Measurements from ENCODE around the gene CTTNBP2NL.
"Not testable (repeated sequence)": the region's sequence is repeated elsewhere in the genome, so short reads cannot be mapped to it uniquely, and the experiment has no call there.

The CTTNBP2NL gene

DNA sequence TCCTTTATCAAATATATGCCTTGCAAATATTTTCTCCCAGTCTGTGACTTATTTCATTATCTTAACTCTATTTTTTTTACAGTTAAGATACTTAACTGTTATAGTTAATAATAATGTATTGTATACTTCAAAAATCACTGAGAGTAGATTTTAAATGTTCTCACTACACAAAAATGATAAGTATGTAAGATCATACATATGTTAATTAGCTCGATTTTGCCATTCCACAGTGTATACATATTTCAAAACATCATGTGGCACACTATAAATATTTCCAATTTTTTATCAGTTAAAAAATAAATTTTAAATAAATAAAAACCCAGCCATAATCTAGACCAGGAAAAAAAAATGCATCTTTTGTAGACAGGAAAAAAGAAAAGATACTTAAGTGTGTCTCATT lies 27.2 kb downstream of the CTTNBP2NL start:
- DNase-seq (ENCODE audit: low read depth, low spot score), result no peak

DNA sequence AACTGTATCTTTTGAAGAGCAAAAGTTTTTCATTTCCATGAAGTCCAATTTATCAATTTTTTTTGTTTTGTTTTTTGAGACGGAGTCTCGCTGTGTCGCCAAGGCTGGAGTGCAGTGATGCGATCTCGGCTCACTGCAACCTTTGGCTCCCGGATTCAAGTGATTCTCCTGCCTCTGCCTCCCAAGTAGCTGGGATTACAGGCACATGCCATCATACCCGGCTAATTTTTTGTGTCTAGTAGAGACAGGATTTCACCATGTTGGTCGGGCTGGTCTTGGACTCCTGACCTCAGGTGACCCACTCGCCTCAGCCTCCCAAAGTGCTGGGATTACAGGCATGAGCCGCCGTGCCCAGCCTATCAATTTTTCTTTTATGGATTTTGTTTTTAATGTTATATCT lies 27.7 kb downstream of the CTTNBP2NL start:
- DNase-seq (ENCODE audit: low read depth, low spot score), result not testable (repeated sequence)

DNA sequence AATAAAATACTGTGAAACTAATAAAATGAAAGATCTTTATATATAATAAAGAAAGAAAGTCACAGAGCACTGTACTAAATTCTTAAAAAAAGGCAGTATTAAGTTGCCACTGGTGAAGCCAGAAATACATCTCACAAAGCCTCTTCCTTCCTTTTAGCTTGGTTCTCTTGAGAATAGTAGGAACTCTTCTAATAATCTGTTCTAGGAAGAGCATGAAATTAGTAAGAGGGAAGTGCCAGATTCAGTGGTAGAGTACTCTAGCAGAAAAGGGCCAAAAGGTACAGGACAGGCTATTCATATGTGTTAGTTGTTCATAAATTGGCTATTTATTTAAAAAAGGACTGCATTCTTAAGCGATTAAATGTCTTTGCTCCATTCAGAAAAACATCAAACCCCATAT lies 33.7 kb downstream of the CTTNBP2NL start:
- no peak for DNase-seq (ENCODE audit: low read depth, low spot score)

DNA sequence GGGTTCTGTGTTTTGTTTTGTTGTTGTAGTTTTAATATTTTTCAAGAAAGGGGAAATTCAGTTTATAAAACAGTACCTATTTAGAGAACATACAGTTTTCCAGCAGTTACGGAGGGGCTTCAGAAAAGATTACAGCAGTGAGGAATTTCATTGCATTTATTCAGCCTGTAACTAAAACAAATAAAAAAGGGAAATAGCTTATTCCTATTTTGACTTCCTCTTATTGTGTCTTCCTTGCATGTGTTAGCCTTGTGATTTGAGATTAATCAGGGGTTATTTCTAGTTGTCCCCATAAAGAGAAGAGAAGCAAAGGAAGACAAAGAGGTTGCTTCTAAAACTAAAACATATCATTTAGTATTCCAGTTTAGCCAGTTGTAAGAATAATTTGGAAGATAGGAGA lies 35.0 kb downstream of the CTTNBP2NL start:
- DNase-seq (ENCODE audit: low read depth, low spot score), result no peak

DNA sequence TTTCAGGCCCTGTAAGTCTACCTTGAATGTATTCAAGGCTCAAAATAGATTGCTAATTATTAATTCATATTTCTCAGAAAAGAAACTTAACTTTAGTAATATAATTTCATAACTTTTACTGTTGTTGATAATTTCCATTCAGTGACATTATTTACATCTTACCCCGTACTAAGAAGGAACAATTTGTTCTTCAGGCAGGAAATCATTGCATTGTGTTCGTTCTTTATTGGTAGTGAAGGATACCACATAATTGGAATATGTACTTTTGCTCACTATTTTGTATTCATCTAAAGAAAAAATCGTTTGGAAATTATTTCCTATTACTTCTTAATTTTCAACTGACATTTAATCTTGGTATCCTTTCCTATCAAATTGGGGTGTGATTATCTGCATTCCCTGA lies 39.4 kb downstream of the CTTNBP2NL start:
- no peak for DNase-seq (ENCODE audit: low read depth, low spot score)

DNA sequence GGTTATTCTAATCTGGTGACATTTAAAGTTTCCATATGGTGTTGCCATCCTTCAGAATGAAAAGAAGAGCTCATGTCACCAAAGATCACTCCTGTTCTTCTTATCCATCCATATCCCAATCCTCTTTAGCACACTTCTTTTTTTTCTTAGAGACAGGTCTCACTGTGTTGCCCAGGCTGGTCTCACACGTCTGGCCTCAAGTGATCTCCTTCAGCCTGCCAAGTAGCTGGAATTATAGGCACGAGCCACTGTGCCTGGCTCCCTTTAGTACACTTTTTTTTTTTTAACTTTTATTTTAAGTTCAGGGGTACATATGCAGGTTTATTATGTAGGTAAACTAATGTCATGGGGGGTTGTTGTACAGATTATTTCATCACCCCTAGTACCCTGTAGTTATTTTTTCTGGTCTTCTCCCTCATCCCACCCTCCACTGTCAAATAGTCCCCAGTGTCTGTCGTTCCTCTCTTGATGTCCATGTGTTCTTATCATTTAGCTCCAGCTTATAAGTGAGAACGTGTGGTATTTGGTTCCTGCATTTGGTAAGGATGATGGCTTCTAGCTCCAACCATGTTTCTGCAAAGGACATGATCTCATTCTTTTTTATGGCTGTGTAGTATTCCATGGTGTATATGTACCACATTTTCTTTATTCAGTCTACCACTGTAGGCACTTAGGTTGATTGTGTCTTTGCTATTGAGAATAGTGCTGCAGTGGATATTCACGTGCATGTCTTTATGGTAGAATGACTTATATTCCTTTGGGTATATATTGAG lies 40.6 kb downstream of the CTTNBP2NL start:
- DNase-seq (ENCODE audit: low read depth, low spot score), result no peak

DNA sequence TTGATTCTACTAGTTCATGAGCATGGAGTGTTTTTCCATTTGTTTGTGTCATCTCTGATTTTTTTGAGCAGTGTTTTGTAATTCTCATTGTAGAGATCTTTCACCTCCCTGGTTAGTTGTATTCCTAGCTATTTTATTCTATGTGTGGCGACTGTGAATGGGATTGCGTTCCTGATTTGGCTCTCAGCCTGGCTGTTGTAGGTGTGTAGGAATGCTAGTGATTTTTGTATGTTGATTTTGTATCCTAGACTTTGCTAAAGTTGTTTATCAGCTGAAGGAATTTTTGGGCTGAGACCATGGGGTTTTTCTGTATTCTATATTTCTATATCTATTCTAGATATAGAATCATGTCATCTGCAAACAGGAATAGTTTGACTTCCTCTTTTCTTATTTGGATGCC lies 42.1 kb downstream of the CTTNBP2NL start:
- DNase-seq (ENCODE audit: low read depth, low spot score), result not testable (repeated sequence)

DNA sequence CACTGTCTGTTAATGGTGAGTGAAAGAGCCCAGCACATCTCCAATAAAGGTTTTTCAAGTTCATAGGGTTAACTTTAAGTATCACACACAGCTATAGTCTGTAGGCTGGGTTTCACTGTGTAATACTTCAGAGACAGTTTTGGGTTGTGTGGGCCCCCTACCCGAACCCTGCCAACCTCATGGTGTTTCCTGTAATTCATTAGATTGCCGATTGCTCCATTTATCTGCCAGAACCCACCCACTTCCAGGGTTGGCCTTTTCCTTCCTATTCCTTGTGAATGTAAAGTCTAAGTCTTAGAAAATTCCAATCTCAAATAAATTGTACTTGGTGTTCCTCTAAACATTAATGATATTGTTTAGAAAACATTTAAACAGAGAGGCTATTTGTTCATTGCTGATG lies 43.6 kb downstream of the CTTNBP2NL start:
- no peak for DNase-seq (ENCODE audit: low read depth, low spot score)

DNA sequence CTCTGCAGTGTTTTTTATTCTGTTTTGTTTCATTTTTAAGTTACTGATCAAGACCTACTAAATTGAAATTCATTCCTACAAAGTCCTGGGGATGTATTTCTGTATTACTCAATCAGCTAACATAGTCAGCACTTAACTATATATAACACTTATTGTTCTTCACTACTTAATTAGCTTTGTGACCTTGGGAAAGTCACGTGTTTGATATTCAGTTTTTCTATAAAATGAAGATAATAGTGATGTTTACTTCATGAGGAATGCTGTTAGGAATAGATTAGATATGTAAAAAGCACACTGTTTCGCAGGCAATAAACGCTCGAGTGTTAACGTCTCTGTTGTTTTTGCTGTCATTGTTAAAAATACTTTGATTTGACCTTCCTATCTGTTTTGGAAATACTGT lies 44.6 kb downstream of the CTTNBP2NL start:
- no peak for DNase-seq (ENCODE audit: low read depth, low spot score)

DNA sequence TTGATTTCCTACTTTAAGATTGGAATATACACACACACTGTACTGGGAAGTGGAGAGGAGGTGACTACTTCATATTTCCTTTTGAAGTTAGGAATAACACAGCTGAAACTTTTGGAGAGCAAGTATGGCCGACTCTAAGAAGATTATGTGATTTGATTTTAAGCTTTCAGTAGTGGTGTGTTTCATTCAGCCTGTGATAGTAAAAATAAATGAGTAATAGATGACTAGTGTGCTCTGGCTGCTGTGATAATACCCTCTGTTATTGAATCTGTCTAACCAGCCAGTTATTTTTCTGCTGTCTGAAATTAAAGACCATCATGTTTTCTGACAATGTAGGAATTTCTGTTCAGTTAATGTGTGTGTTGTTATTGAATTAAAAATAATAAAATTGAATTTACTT lies 48.3 kb downstream of the CTTNBP2NL start:
- no peak for DNase-seq (ENCODE audit: low read depth, low spot score)

DNA sequence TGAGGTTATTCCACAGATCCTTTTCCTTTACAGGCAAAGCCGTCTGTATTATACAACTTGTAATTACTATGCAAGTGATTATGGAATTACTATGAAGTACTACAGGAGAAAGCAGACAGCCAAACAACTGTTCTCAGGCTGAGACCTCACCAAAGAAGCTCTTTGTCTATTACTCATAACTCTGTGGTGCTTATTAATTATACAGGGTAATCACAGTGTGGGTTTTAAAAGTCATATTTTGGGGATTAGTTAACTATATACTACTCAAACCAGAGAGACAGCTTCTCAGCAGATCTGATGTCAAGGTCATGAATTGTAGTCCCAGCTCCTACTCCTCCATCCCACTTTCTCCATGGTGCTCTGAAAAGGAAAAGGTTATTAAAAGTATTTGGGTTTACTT lies 49.6 kb downstream of the CTTNBP2NL start:
- no peak for DNase-seq (ENCODE audit: low read depth, low spot score)

DNA sequence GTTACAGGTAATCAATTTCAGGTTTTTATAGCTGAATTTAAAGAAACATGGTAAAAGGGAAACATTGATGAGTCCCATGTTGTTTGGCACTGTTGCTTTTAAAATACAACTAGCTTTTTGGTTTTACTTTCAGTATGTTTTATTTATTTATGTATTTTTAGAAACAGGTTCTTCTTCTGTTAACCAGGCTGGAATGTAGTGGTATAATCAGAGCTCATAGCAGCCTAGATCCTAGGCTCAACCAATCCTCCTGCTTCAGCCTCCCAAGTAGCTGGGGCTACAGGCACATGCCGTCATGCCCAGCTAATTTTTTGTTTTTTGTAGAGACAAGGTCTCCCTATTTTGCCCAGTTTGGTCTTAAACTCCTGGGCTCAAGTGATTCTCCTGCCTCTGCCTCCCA lies 50.4 kb downstream of the CTTNBP2NL start:
- no peak for DNase-seq (ENCODE audit: low read depth, low spot score)

DNA sequence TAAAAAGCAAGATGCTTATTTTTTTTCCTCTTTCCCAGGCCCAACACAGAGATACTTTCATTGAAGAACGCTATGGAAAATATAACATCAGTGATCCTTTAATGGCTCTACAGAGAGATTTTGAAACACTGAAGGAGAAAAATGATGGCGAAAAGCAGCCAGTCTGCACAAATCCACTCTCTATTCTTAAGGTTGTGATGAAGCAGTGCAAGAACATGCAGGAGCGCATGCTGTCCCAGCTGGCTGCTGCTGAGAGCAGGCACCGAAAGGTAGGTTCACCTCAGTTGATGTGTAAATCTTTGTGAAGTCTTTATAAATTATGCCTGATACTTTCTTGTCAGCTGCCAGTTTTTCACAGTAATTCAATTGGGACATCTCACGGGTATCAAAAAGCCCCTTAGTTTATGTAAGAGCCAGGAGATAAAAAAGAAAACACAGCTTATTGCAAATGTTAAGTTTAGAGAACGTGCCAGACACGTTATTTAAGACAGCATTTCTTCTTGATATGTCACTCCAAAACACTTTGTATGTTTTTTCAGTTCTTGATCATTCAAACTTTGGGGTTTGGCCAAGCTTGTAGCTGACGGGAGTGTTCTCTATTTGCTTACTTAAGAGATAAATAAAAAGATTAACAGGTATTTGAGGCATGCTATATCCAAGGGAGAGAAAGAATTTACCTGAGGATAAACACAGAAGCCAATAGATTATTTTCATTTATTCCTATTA lies 53.1 kb downstream of the CTTNBP2NL start:
- DNase-seq (ENCODE audit: low read depth, low spot score), result no peak

DNA sequence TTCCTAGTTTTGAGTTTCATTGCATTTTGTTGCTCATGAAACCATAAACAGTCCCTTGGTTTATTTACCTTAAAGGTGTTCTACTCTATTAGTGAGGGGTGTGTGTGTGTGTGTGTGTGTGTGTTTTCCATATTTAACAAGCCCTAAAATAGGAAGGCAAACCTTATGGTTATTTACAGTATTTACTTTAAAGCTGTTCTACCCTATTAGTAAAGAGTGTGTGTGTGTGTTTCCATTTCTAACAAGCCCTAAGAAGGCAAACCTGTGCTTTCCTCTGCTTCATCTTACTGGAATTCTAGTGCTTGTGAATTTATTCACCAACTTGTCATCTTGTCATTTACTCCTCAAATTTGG lies 53.6 kb downstream of the CTTNBP2NL start:
- DNase-seq (ENCODE audit: low read depth, low spot score), result no peak

DNA sequence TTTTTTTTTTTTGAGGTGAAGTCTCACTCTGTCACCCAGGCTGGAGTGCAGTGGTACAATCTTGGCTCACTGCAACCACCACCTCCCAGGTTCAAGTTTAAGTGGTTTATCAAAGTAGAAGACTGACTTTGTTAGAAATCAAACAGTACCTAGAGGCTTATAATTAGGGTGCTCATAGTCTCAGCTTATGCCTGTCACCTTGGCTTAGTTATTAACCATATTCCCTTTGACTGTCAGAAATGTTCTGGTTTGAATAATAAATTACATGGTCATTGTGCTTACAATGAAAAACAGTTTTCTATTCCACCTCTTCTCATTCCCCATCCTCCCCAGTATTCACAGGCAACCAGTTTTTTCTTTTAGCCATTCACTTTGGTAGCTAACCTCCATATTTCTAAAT lies 54.8 kb downstream of the CTTNBP2NL start:
- DNase-seq (ENCODE audit: low read depth, low spot score), result no peak

DNA sequence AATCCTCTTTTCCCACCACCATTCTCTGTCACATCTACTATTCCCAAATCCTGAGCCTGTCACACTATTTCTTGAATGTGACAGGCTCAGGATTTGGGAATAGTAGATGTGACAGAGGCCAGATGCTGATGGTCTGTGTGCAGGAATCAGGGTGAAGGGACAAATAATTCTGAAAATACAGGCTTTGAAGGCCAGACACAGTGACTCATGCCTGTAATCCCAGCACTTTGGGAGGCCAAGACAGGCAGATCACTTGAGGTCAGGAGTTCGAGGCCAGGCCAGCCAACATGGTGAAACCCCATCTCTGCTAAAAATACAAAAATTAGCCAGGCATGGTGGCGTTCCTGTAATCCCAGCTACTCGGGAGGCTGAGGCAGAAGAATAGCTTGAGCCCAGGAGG lies 55.3 kb downstream of the CTTNBP2NL start:
- not testable (repeated sequence) for DNase-seq (ENCODE audit: low read depth, low spot score)

DNA sequence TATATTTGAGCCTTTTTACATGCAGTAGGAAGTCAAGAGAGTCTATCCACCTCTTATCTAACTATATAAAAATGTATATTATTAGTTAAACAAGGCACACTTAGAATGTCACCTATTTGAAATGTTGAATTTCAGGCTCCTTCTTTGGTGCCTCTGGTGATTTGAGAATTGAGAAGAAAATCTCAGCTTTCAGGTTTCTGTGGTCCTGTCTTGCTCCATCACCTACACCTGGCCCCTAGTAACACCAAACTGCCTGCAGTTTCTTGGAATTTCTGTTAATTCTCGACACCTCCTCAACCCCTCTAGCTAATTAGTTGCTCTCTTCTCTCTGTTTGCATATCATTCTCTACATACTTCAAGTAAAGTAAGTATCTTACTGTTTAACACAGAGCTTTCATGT lies 57.9 kb downstream of the CTTNBP2NL start:
- DNase-seq (ENCODE audit: low read depth, low spot score), result no peak

DNA sequence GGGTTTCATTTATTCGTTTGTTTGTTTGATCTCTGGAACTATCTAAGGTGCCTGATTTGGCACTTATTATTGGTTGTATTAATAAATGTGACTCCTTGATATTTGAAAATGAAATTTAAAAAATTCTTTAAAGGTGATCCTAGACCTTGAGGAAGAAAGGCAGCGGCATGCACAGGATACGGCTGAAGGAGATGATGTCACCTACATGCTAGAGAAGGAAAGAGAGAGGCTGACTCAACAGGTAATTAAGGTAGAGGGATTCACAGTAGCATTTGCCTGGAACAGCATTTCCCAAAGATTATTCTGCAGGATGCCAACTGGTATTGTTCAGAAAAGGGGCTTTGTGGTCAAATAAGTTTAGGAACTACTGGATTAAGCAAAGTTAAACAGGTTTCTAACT lies 58.3 kb downstream of the CTTNBP2NL start:
- no peak for DNase-seq (ENCODE audit: low read depth, low spot score)

DNA sequence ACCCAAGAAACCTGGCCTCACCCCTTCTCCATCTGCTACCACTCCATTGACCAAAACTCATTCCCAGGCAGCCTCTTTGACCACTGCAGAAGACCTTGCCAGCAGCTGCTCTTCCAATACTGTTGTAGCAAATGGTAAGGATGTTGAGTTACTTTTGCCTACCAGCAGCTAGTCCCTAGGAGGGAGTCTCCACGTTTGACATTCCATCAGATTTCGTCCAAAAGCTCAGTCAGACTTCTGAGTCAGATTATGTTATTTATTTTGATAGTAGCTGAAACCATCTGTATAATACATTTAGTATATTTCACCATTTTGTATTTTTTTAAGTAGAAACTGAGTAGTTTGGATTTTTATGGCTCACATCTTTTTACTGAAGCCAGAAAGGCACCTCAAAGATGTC lies 61.2 kb downstream of the CTTNBP2NL start:
- DNase-seq (ENCODE audit: low read depth, low spot score), result no peak

DNA sequence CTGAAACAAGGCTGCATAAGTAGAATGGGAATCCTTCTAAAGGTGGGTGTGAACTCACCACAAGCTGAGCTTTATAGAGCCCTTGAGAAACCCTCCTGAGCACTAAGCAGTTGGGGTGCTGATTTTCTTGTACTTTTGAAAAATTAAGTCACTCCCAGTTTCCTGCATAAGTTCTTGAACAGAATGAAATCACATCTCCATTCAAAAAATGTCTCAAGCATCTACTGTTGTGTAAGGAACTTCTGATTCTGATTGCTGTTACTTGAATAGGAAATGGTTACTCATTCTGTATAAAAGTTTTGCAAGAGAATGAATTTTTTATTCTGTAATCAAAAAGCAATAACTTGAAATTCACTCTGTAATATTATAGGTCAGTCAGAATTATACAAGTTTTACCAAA lies 61.9 kb downstream of the CTTNBP2NL start:
- DNase-seq (ENCODE audit: low read depth, low spot score), result no peak

DNA sequence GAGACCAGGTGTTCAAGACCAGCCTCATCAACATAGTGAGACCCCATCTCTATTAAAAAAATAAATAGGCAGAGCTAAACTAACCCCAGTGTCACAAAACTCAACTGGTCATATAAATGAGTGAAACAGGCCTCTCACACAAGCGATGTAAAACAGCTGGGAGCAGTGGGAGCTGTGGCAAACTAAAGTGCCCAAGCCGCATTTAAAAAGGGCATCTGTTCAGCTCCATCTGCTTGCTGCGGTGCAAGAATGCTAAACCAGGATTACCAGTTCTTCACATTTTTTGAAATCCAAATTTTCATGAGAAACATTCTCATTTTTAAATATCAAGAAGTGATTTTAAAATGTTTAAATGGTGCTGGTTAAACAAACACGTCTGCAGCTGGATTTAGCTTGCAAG lies 62.7 kb downstream of the CTTNBP2NL start:
- no peak for DNase-seq (ENCODE audit: low read depth, low spot score)

DNA sequence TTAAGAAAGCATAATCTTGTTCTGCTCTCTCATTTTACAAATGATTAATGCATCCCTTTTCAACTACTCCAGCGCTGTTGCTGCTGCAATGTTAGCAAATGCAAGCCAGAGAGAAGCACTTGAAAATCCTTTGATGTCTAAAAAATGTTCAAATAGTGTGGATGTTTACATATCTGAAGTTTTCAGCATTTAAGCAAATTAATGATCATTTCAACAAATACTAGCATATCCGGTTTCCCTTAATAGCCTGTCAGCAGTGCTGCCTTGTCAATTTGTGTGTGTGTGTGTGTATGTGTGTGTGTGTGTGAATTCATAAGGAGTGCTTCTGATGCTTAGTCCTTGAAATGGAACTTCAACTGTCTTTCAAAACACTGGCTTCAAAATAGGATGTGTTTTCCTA lies 64.6 kb downstream of the CTTNBP2NL start:
- no peak for DNase-seq (ENCODE audit: low read depth, low spot score)

DNA sequence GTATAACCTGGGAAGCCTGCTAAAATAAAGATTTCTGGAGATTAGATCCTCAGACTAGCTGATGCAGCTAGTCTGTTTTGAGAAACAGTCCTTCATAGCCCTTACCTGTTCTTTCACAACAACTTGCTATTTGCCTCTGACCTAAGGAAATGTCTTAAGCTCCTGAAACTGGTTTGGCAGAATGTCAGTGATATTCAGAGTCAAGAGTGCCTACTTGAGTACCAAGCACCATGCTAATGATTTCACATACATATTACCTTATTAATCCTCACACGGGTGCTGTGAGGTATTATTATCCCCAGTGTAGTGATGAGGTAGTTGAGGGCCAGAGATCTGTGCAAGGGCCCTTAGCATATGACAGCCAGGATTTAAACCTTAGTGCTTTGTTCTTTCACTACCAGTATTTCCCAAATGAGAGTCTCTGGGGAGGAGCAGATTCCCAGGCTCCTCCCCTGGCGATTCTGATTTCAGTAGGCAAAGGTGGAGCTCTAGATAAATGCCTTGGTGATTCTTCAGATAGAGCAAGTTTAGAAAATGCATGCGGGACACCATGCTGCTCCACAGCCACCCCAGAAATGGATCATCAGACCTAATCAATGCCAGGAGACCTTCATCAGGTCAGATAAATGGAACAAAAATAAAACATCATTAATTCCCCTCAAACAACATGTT lies 65.3 kb downstream of the CTTNBP2NL start:
- no peak for DNase-seq (ENCODE audit: low read depth, low spot score)

Data from iPS DF 19.7 (cell line).